SK-N-SH (cell line): ENCODE measurements around the gene CPTP. TPM values are rescaled to one million over a fixed set of nuclear protein-coding genes. Genes with fewer than 3 reads are reported as not detected.
"Not testable (repeated sequence)": the region's sequence is repeated elsewhere in the genome, so short reads cannot be mapped to it uniquely, and the experiment has no call there.

Experiments used
- CTCF ChIA-PET: fragments of 300-600, 350-600 bp; formaldehyde crosslinking; extraction: SDS; loops from one replicate; lab custom pipeline; 2021; lab: Yijun Ruan, JAX
- POLR2A ChIA-PET: fragments of 350-600 bp; sonication (Branson Sonifier 250); formaldehyde crosslinking; extraction: SDS; loops from one replicate; lab custom pipeline; 2020; ENCODE audit warnings: antibody characterized with exemption, inconsistent platforms; lab: Yijun Ruan, JAX
- DNase-seq: peaks from one replicate; pipeline ENCODE4 v3.0.0; 2012
- H2AFZ ChIP-seq: fragments of 200-600 bp; sonication (generic); 2 replicates; pipeline ENCODE4 v1.8.1; 2016; ENCODE audit warnings: antibody characterized with exemption, mild to moderate bottlenecking, low read depth
- H3F3A ChIP-seq: fragments of 200-600 bp; sonication (generic); replicated peaks from 2 replicates; pipeline ENCODE3; 2016; ENCODE audit warnings: antibody characterized with exemption, mild to moderate bottlenecking; ENCODE audit not compliant: insufficient read depth
- H3K27ac ChIP-seq, 2 experiments: fragments of 200-500 bp in 1 of 2; fragments of 200-600 bp in 1 of 2; sonication (Bioruptor generic) in 1 of 2; sonication (generic), shearing (Covaris generic) in 1 of 2; 2 replicates each; pipeline versions ENCODE4 v1.5.1 to v1.6.1; 2014 to 2016; ENCODE audit warnings: low read depth in 2 of 2, inconsistent platforms in 1 of 2, low read length in 1 of 2, mild to moderate bottlenecking in 1 of 2, mixed read lengths in 1 of 2
- H3K27me3 ChIP-seq: fragments of 200-600 bp; sonication (generic), shearing (Covaris generic); 2 replicates; pipeline ENCODE4 v1.6.1; 2016; ENCODE audit warnings: mixed run types; ENCODE audit not compliant: insufficient read depth
- H3K36me3 ChIP-seq, 2 experiments: fragments of 200-500 bp in 1 of 2; fragments of 200-600 bp in 1 of 2; sonication (Bioruptor generic) in 1 of 2; sonication (generic) in 1 of 2; replicated peaks in 1 of 2; 2 replicates each; pipeline versions ENCODE3 to v1.5.1; 2014 to 2016; ENCODE audit warnings: low read length in 1 of 2, mild to moderate bottlenecking in 1 of 2; ENCODE audit not compliant: insufficient read depth in 2 of 2, control insufficient read depth in 1 of 2
- H3K4me1 ChIP-seq, 2 experiments: fragments of 200-500 bp in 1 of 2; fragments of 200-600 bp in 1 of 2; sonication (Bioruptor generic) in 1 of 2; sonication (generic), shearing (Covaris generic) in 1 of 2; 2 replicates each; pipeline versions ENCODE4 v1.5.1 to v1.6.1; 2014 to 2016; ENCODE audit warnings: low read depth in 1 of 2, low read length in 1 of 2, mixed run types in 1 of 2; ENCODE audit not compliant: insufficient read depth in 2 of 2, control insufficient read depth in 1 of 2
- H3K4me2 ChIP-seq: fragments of 200-600 bp; sonication (generic), shearing (Covaris generic); 2 replicates; pipeline ENCODE4 v1.6.1; 2017; ENCODE audit warnings: mixed run types
- H3K4me3 ChIP-seq, 2 experiments: fragments of 200-500 bp in 1 of 2; fragments of 200-600 bp in 1 of 2; sonication (Bioruptor generic) in 1 of 2; sonication (generic), shearing (Covaris generic) in 1 of 2; 2 replicates each; pipeline versions ENCODE4 v1.5.1 to v1.8.1; 2014 to 2016; ENCODE audit warnings: low read depth in 2 of 2, inconsistent platforms in 1 of 2, low read length in 1 of 2, mild to moderate bottlenecking in 1 of 2, mixed read lengths in 1 of 2, moderate library complexity in 1 of 2
- H3K79me2 ChIP-seq: fragments of 200-600 bp; sonication (generic); 2 replicates; pipeline ENCODE4 v1.8.1; 2017; ENCODE audit warnings: mild to moderate bottlenecking; ENCODE audit not compliant: insufficient read depth
- H3K9ac ChIP-seq: fragments of 200-600 bp; sonication (generic); 2 replicates; pipeline ENCODE4 v1.6.1; 2017; ENCODE audit warnings: mixed run types
- H3K9me2 ChIP-seq: fragments of 200-600 bp; sonication (generic); 2 replicates; pipeline ENCODE4 v1.6.1; 2017; ENCODE audit warnings: mixed run types
- H3K9me3 ChIP-seq: fragments of 200-600 bp; sonication (generic); 2 replicates; pipeline ENCODE4 v1.6.1; 2017; ENCODE audit warnings: mixed run types, mild to moderate bottlenecking, moderate library complexity
- H4K20me1 ChIP-seq: fragments of 200-600 bp; sonication (generic); 2 replicates; pipeline ENCODE4 v1.6.1; 2017; ENCODE audit warnings: mild to moderate bottlenecking, mixed run types; ENCODE audit not compliant: insufficient read depth
- FOXM1 ChIP-seq: IDR thresholded peaks from 2 replicates; pipeline ENCODE4 v1.4.0; 2012; ENCODE audit warnings: low read depth, mild to moderate bottlenecking
- GABPA ChIP-seq: IDR thresholded peaks from 2 replicates; pipeline ENCODE4 v1.4.0; 2012; ENCODE audit warnings: low read depth, mild to moderate bottlenecking
- GATA2 ChIP-seq: sonication (generic); formaldehyde crosslinking; IDR thresholded peaks from 2 replicates; pipeline ENCODE4 v1.5.0; 2020; ENCODE audit warnings: mild to moderate bottlenecking, missing genetic modification reagents
- MXI1 ChIP-seq: IDR thresholded peaks from 2 replicates; pipeline ENCODE4 v1.6.1; 2012; ENCODE audit warnings: mild to moderate bottlenecking, low read depth, low read length, improper control_type of control experiment
- RCOR1 ChIP-seq: fragments of 150-350 bp; IDR thresholded peaks from 2 replicates; pipeline ENCODE4 v1.6.1; 2017; ENCODE audit warnings: antibody characterized with exemption, low read length
- RFX5 ChIP-seq: IDR thresholded peaks from 2 replicates; pipeline ENCODE4 v1.6.1; 2012; ENCODE audit warnings: mild to moderate bottlenecking, improper control_type of control experiment, low read length
- SIN3A ChIP-seq: IDR thresholded peaks from 2 replicates; pipeline ENCODE4 v1.6.1; 2012; ENCODE audit warnings: low read depth, mild to moderate bottlenecking, low read length, moderate library complexity, borderline replicate concordance
- SMC3 ChIP-seq: IDR thresholded peaks from 2 replicates; pipeline ENCODE4 v1.6.1; 2012; ENCODE audit warnings: low read depth, low read length, improper control_type of control experiment
- TCF12 ChIP-seq: IDR thresholded peaks from 2 replicates; pipeline ENCODE4 v1.4.0; 2012
- TEAD4 ChIP-seq: IDR thresholded peaks from 2 replicates; pipeline ENCODE4 v1.4.0; 2012; ENCODE audit warnings: mild to moderate bottlenecking, borderline replicate concordance; ENCODE audit not compliant: insufficient read depth
- WGBS: methylation state at CpG from one replicate; pipeline ENCODE4 v1.1.6; 2017; ENCODE audit warnings: low lambda C conversion rate; 5-methylcytosine and 5-hydroxymethylcytosine counted together
- polyA plus RNA-seq, 3 experiments: library from polyadenylated mRNA; depleted of rRNA; stranded (reverse); fragments of >200 nt; gene quantifications; 2 replicates each; pipeline ENCODE4 v1.2.3, GENCODE V29; 2012
- TF ChIP-seq, protein P1 (sequence below): fragments of 200-600 bp; sonication (generic); IDR thresholded peaks from 2 replicates; pipeline ENCODE4 v1.6.1; 2017; ENCODE audit warnings: antibody characterized with exemption, mild to moderate bottlenecking, moderate library complexity
- TF ChIP-seq, protein P2 (sequence below): IDR thresholded peaks from 2 replicates; pipeline ENCODE4 v1.4.0; 2012; ENCODE audit warnings: low read depth, borderline replicate concordance
- TF ChIP-seq, protein P3 (sequence below): IDR thresholded peaks from 2 replicates; pipeline ENCODE4 v1.4.0; 2012; ENCODE audit warnings: low read depth, borderline replicate concordance
- TF ChIP-seq, protein P4 (sequence below): IDR thresholded peaks from 2 replicates; pipeline ENCODE4 v1.6.1; 2012; ENCODE audit warnings: mild to moderate bottlenecking, low read depth, low read length, moderate library complexity
- TF ChIP-seq, protein P5 (sequence below): fragments of 150-350 bp; IDR thresholded peaks from 2 replicates; pipeline ENCODE4 v1.6.1; 2016; ENCODE audit warnings: mild to moderate bottlenecking, low read depth, low read length

CPTP gene
- polyA plus RNA-seq, 1 of the 3 experiments (the other 2 are of a cell fraction) = 13.4 TPM

DNA sequence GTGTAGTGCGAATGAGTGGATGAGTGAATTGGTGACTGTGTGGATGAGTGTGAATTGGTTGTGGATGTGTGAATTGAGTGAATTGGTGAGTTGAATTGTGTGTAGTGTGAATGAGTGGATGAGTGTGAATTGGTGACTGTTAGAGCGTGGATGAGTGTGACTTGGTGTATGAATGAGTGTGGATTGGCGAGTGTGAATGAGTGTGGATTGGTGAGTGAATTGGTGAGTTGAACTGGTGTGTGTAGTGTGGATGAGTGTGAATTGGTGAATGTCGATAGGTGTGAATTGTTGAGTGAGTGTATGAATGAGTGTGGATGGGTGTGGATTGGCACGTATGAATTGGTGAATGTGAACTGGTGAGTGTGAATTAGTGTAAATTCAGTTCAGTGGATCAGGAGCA lies 42.7 kb downstream of the CPTP start:
- no peaks in the 10 kb centered on the region for H4K20me1 ChIP-seq
- ChIA-PET CTCF (no interaction called here), POLR2A (interaction anchor here (0.7 kb wide), 1 partner anchor 258 kb away, joined by 3 read pairs; no protein-coding TSS in a partner anchor)
- H3K9ac ChIP-seq = no peak overlapping the region
- no peak overlapping the region for H3K4me3 ChIP-seq
- no peaks in the 10 kb centered on the region for H3K9me2 ChIP-seq
- TF ChIP-seq RFX5 = no peak
- TF ChIP-seq, protein P1, sequence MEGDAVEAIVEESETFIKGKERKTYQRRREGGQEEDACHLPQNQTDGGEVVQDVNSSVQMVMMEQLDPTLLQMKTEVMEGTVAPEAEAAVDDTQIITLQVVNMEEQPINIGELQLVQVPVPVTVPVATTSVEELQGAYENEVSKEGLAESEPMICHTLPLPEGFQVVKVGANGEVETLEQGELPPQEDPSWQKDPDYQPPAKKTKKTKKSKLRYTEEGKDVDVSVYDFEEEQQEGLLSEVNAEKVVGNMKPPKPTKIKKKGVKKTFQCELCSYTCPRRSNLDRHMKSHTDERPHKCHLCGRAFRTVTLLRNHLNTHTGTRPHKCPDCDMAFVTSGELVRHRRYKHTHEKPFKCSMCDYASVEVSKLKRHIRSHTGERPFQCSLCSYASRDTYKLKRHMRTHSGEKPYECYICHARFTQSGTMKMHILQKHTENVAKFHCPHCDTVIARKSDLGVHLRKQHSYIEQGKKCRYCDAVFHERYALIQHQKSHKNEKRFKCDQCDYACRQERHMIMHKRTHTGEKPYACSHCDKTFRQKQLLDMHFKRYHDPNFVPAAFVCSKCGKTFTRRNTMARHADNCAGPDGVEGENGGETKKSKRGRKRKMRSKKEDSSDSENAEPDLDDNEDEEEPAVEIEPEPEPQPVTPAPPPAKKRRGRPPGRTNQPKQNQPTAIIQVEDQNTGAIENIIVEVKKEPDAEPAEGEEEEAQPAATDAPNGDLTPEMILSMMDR = no peak
- no peak for TF ChIP-seq TCF12
- TF ChIP-seq, protein P2, sequence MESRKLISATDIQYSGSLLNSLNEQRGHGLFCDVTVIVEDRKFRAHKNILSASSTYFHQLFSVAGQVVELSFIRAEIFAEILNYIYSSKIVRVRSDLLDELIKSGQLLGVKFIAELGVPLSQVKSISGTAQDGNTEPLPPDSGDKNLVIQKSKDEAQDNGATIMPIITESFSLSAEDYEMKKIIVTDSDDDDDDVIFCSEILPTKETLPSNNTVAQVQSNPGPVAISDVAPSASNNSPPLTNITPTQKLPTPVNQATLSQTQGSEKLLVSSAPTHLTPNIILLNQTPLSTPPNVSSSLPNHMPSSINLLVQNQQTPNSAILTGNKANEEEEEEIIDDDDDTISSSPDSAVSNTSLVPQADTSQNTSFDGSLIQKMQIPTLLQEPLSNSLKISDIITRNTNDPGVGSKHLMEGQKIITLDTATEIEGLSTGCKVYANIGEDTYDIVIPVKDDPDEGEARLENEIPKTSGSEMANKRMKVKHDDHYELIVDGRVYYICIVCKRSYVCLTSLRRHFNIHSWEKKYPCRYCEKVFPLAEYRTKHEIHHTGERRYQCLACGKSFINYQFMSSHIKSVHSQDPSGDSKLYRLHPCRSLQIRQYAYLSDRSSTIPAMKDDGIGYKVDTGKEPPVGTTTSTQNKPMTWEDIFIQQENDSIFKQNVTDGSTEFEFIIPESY = no peak
- no peak for TF ChIP-seq RCOR1
- TF ChIP-seq GATA2 (CRISPR knock-in tag) = no peak
- TF ChIP-seq, protein P3, sequence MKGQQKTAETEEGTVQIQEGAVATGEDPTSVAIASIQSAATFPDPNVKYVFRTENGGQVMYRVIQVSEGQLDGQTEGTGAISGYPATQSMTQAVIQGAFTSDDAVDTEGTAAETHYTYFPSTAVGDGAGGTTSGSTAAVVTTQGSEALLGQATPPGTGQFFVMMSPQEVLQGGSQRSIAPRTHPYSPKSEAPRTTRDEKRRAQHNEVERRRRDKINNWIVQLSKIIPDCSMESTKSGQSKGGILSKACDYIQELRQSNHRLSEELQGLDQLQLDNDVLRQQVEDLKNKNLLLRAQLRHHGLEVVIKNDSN = no peak
- TF ChIP-seq SIN3A = no peak
- TF ChIP-seq FOXM1 = no peak
- TF ChIP-seq, protein P4, sequence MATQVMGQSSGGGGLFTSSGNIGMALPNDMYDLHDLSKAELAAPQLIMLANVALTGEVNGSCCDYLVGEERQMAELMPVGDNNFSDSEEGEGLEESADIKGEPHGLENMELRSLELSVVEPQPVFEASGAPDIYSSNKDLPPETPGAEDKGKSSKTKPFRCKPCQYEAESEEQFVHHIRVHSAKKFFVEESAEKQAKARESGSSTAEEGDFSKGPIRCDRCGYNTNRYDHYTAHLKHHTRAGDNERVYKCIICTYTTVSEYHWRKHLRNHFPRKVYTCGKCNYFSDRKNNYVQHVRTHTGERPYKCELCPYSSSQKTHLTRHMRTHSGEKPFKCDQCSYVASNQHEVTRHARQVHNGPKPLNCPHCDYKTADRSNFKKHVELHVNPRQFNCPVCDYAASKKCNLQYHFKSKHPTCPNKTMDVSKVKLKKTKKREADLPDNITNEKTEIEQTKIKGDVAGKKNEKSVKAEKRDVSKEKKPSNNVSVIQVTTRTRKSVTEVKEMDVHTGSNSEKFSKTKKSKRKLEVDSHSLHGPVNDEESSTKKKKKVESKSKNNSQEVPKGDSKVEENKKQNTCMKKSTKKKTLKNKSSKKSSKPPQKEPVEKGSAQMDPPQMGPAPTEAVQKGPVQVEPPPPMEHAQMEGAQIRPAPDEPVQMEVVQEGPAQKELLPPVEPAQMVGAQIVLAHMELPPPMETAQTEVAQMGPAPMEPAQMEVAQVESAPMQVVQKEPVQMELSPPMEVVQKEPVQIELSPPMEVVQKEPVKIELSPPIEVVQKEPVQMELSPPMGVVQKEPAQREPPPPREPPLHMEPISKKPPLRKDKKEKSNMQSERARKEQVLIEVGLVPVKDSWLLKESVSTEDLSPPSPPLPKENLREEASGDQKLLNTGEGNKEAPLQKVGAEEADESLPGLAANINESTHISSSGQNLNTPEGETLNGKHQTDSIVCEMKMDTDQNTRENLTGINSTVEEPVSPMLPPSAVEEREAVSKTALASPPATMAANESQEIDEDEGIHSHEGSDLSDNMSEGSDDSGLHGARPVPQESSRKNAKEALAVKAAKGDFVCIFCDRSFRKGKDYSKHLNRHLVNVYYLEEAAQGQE = no peak
- no peak for TF ChIP-seq MXI1
- TF ChIP-seq GABPA = no peak
- no peak for TF ChIP-seq SMC3
- TF ChIP-seq, protein P5, sequence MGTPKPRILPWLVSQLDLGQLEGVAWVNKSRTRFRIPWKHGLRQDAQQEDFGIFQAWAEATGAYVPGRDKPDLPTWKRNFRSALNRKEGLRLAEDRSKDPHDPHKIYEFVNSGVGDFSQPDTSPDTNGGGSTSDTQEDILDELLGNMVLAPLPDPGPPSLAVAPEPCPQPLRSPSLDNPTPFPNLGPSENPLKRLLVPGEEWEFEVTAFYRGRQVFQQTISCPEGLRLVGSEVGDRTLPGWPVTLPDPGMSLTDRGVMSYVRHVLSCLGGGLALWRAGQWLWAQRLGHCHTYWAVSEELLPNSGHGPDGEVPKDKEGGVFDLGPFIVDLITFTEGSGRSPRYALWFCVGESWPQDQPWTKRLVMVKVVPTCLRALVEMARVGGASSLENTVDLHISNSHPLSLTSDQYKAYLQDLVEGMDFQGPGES = no peak
- no peak for TF ChIP-seq TEAD4
- peaks cover 0 to 7% of the 10 kb centered on the region in 2 experiments; a peak in 1 of 4 replicates for H3K4me1 ChIP-seq
- peaks cover 6% of the 10 kb centered on the region for H3F3A ChIP-seq
- H2AFZ ChIP-seq = no peak overlapping the region
- H3K4me2 ChIP-seq = no peak overlapping the region
- H3K27me3 ChIP-seq = no peaks in the 10 kb centered on the region
- no peak overlapping the region for H3K27ac ChIP-seq
- peaks cover 5% of the 10 kb centered on the region; the same call in 1 of the 2 replicates for H3K79me2 ChIP-seq
- WGBS = 74% methylated on average over 5 of the region's 5 CpGs
- DNase-seq = no peak
- H3K36me3 ChIP-seq = no peaks in the 10 kb centered on the region
- H3K9me3 ChIP-seq = no peaks in the 10 kb centered on the region

DNA sequence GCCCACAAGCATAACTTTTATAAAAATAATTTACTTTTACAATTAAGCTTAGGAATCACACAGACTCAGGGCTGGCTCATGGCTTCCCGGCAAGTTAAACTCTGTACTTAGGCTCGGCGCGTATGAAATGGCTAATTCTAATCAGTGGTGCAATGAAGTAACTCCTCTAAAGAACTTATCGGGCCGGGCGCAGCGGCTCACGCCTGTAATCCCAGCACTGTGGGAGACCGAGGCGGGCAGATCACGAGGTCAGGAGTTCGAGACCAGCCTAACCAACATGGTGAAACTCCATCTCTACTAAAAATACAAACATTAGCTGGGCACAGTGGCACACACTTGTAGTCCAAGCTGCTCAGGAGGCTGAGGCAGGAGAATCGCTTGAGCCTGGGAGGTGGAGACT lies 45.5 kb downstream of the CPTP start:
- Histone ChIP-seq H3K79me2 (peaks cover 29% of the 10 kb centered on the region), H3K4me1 (peaks cover 0 to 23% of the 10 kb centered on the region in 2 experiments; a peak in 1 of 4 replicates)
- POLR2A ChIA-PET = interaction anchor here (1.3 to 1.6 kb wide), 2 partner anchors 11 to 18 kb away, joined by 3 read pairs; no protein-coding TSS in a partner anchor
- CTCF ChIA-PET = interaction anchor here (1.3 to 5.9 kb wide), 4 partner anchors 11 to 79 kb away, joined by 3 to 37 read pairs (median 20); partner anchors contain the start of gene MXRA8
- not testable (repeated sequence) for H3K4me2 ChIP-seq, H4K20me1 ChIP-seq, H3K9me2 ChIP-seq, H3K9ac ChIP-seq, H3K27me3 ChIP-seq, H3K4me3 ChIP-seq, H3F3A ChIP-seq, DNase-seq, H3K27ac ChIP-seq, H3K36me3 ChIP-seq, H2AFZ ChIP-seq, H3K9me3 ChIP-seq
- WGBS = over 99% methylated on average over 14 of the region's 14 CpGs
